Fibroblast of skin of scalp (primary cell): ENCODE measurements around the gene KIAA0513. TPM values are rescaled to one million over a fixed set of nuclear protein-coding genes. Genes with fewer than 3 reads are reported as not detected.

Source experiments
- DNase-seq: peaks from one replicate; pipeline ENCODE4 v3.0.0-alpha.2; 2013
- polyA plus RNA-seq, 2 experiments: library from polyadenylated mRNA; unstranded; fragments of 120-200 nt; gene quantifications; one replicate each; pipeline ENCODE4 v1.2.1, GENCODE V29; 2013; ENCODE audit not compliant: insufficient read length in 2 of 2

KIAA0513 gene
- 9.4 TPM for polyA plus RNA-seq (2013, experiment 1 of 2; ENCODE audit: insufficient read length)
- polyA plus RNA-seq (2013, experiment 2 of 2; ENCODE audit: insufficient read length): 9.0 TPM

- peak; percentile 94 for DNase-seq
These were observed at the start of gene KIAA0513 for GRCh38 chr16:85027349-85027957. TSS of gene KIAA0513 (plus strand) at chr16:85027795. CDS start at chr16:85067072, 39,277 bp downstream.

- DNase-seq: peak; percentile 67
These were observed 48.1 kb upstream of the KIAA0513 start for GRCh38 chr16:84979516-84979915.

GRCh38 chr16:84982434-84982833, 45.2 kb upstream of the KIAA0513 start:
- DNase-seq: no peak

- DNase-seq: peak; percentile 96
These were observed 42.2 kb upstream of the KIAA0513 start for GRCh38 chr16:84985079-84986065.

GRCh38 chr16:84986102-84986501, 41.5 kb upstream of the KIAA0513 start:
- no peak for DNase-seq

GRCh38 chr16:84986879-84987278, 40.7 kb upstream of the KIAA0513 start:
- DNase-seq: no peak

GRCh38 chr16:84988328-84989080, 39.1 kb upstream of the KIAA0513 start:
- DNase-seq: no peak

GRCh38 chr16:84989749-84990620, 37.6 kb upstream of the KIAA0513 start:
- no peak for DNase-seq

GRCh38 chr16:84990782-84991181, 36.8 kb upstream of the KIAA0513 start:
- DNase-seq: no peak

- peak; percentile 59 for DNase-seq
These were observed 34.9 kb upstream of the KIAA0513 start for GRCh38 chr16:84992717-84993075.

- no peak for DNase-seq
These were observed 33.7 kb upstream of the KIAA0513 start for GRCh38 chr16:84993926-84994325.

GRCh38 chr16:84995663-84996062, 31.9 kb upstream of the KIAA0513 start:
- DNase-seq: no peak

GRCh38 chr16:84996365-84996764, 31.2 kb upstream of the KIAA0513 start:
- no peak for DNase-seq

- DNase-seq: peak; percentile 29
These were observed 28.4 kb upstream of the KIAA0513 start for GRCh38 chr16:84999200-84999599.

GRCh38 chr16:84999857-85000480, 27.6 kb upstream of the KIAA0513 start:
- DNase-seq: no peak

- DNase-seq: peak; percentile 26
These were observed 25.5 kb upstream of the KIAA0513 start for GRCh38 chr16:85002099-85002541.

- DNase-seq: no peak
These were observed 25.0 kb upstream of the KIAA0513 start for GRCh38 chr16:85002608-85003007.

- DNase-seq: no peak
These were observed 24.5 kb upstream of the KIAA0513 start for GRCh38 chr16:85003076-85003475.

GRCh38 chr16:85003725-85004586, 23.6 kb upstream of the KIAA0513 start:
- no peak for DNase-seq

- DNase-seq: peak; percentile 93
These were observed 22.9 kb upstream of the KIAA0513 start for GRCh38 chr16:85004587-85005205.
